GM12878 (cell line): Measurements from ENCODE around the gene GARIN5A. TPM values are rescaled to one million over a fixed set of nuclear protein-coding genes. Genes with fewer than 3 reads are reported as not detected.

Source experiments
- ATAC-seq: fragments of 200-7000 bp; cut with Tn5 transposase; 3 replicates; pipeline ENCODE4 v1.9.1; 2020; ENCODE audit warnings: mild to moderate bottlenecking, moderate library complexity
- BruUV-seq: library from RNA; stranded (reverse); fragments of 400-500 nt; replicated peaks from 2 replicates; lab custom pipeline; 2021; lab: Mats Ljungman, UMichigan
- CTCF ChIA-PET: fragments of 300-600 bp; sonication (Branson Sonifier 250); formaldehyde crosslinking; extraction: SDS; loops from one replicate; lab custom pipeline; 2021; ENCODE audit warnings: inconsistent platforms; lab: Yijun Ruan, JAX
- POLR2A ChIA-PET: fragments of 350-600 bp; formaldehyde crosslinking; extraction: SDS; loops from one replicate; lab custom pipeline; 2021; ENCODE audit warnings: inconsistent platforms; lab: Charles Lee
- RAD21 ChIA-PET: fragments of 300-600 bp; sonication (Branson Sonifier 250); formaldehyde crosslinking; loops from one replicate; lab custom pipeline; 2023; ENCODE audit warnings: antibody characterized with exemption; ENCODE audit not compliant: unreplicated experiment; lab: Charles Lee
- SMC1A ChIA-PET: fragments of 300-600 bp; sonication (Branson Sonifier 250); formaldehyde crosslinking; loops from one replicate; lab custom pipeline; 2023; ENCODE audit not compliant: unreplicated experiment, uncharacterized antibody; lab: Charles Lee
- DNase-seq: peaks from one replicate; pipeline ENCODE4 v3.0.0-alpha.2; 2011; ENCODE audit warnings: low read depth, low spot score
- FAIRE-seq: peaks from 3 replicates; lab custom pipeline; 2011; peaks lifted over from hg19 to GRCh38; lab: Jason Lieb, UNC
- H2AFZ ChIP-seq: 2 replicates; pipeline ENCODE4 v1.6.0; 2011; ENCODE audit warnings: low read depth, low read length, control low read depth; ENCODE audit not compliant: control insufficient read depth
- H3K27ac ChIP-seq: 2 replicates; pipeline ENCODE4 v1.5.1; 2011; ENCODE audit warnings: control low read depth; ENCODE audit not compliant: control insufficient read depth, insufficient read depth
- H3K27me3 ChIP-seq, 2 experiments: replicated peaks in 1 of 2; 2 replicates each; pipeline versions ENCODE4 v1.6.0 to v1.6.1; 2011; ENCODE audit warnings: low read length in 1 of 2; ENCODE audit not compliant: control insufficient read depth in 2 of 2, insufficient read depth in 2 of 2
- H3K36me3 ChIP-seq, 2 experiments: 2 replicates each; pipeline ENCODE4 v1.5.1; 2011; ENCODE audit warnings: low read length in 1 of 2; ENCODE audit not compliant: control insufficient read depth in 2 of 2, insufficient read depth in 2 of 2
- H3K4me1 ChIP-seq: 2 replicates; pipeline ENCODE4 v1.6.1; 2011; ENCODE audit warnings: mild to moderate bottlenecking, low read length, moderate library complexity, mixed read lengths; ENCODE audit not compliant: control insufficient read depth, insufficient read depth
- H3K4me2 ChIP-seq: 2 replicates; pipeline ENCODE4 v1.6.0; 2011; ENCODE audit warnings: control low read depth; ENCODE audit not compliant: control insufficient read depth, insufficient read depth
- H3K4me3 ChIP-seq: fragments of 200-600 bp; sonication (generic); 2 replicates; pipeline ENCODE4 v1.5.1; 2016
- H3K79me2 ChIP-seq: 2 replicates; pipeline ENCODE4 v1.6.0; 2011; ENCODE audit warnings: low read length; ENCODE audit not compliant: control insufficient read depth, insufficient read depth
- H3K9ac ChIP-seq: 2 replicates; pipeline ENCODE4 v1.8.0; 2011; ENCODE audit warnings: low read length, control low read depth, mixed read lengths; ENCODE audit not compliant: control insufficient read depth, insufficient read depth
- H3K9me3 ChIP-seq: replicated peaks from 3 replicates; pipeline ENCODE4 v1.5.1; 2011; ENCODE audit warnings: mild to moderate bottlenecking, low read length; ENCODE audit not compliant: control insufficient read depth, insufficient read depth
- H4K20me1 ChIP-seq: 2 replicates; pipeline ENCODE4 v1.6.0; 2011; ENCODE audit not compliant: control insufficient read depth, insufficient read depth
- BCL3 ChIP-seq: IDR thresholded peaks from 2 replicates; pipeline ENCODE4 v1.6.1; 2011; ENCODE audit warnings: borderline replicate concordance, low read depth, mild to moderate bottlenecking, moderate library complexity, low read length; ENCODE audit not compliant: insufficient read depth, poor library complexity, severe bottlenecking
- CBX5 ChIP-seq: sonication (generic); IDR thresholded peaks from 2 replicates; pipeline ENCODE4 v1.6.1; 2016; ENCODE audit warnings: low read depth, moderate library complexity, mild to moderate bottlenecking, inconsistent platforms
- CHD1 ChIP-seq: IDR thresholded peaks from 2 replicates; pipeline ENCODE4 v1.6.1; 2012; ENCODE audit warnings: low read depth, low read length, improper control_type of control experiment
- CREB1 ChIP-seq: IDR thresholded peaks from 2 replicates; pipeline ENCODE4 v1.6.1; 2012; ENCODE audit warnings: low read depth, mild to moderate bottlenecking, inconsistent platforms
- ETV6 ChIP-seq, 2 experiments: fragments of 450-650 bp in 1 of 2; IDR thresholded peaks in 1 of 2; conservative IDR thresholded peaks in 1 of 2; 2 replicates each; pipeline ENCODE4 v1.6.1; 2014; ENCODE audit warnings: antibody characterized with exemption in 1 of 2, borderline replicate concordance in 1 of 2, low read depth in 1 of 2, mild to moderate bottlenecking in 1 of 2, moderate library complexity in 1 of 2
- KAT2A ChIP-seq: conservative IDR thresholded peaks from 2 replicates; pipeline ENCODE4 v1.6.1; 2011; ENCODE audit warnings: low read depth, low read length; ENCODE audit not compliant: control insufficient read depth
- NFYA ChIP-seq: IDR thresholded peaks from 2 replicates; pipeline ENCODE4 v1.6.1; 2011; ENCODE audit warnings: low read depth, mild to moderate bottlenecking, low read length, improper control_type of control experiment, borderline replicate concordance
- POU2F2 ChIP-seq: IDR thresholded peaks from 3 replicates; pipeline ENCODE4 v1.6.1; 2011; ENCODE audit warnings: low read depth, mild to moderate bottlenecking, low read length, borderline replicate concordance
- WRNIP1 ChIP-seq: IDR thresholded peaks from 2 replicates; pipeline ENCODE4 v1.6.1; 2011; ENCODE audit warnings: low read depth, low read length, improper control_type of control experiment, borderline replicate concordance
- ZNF207 ChIP-seq: fragments of 450-650 bp; IDR thresholded peaks from 2 replicates; pipeline ENCODE4 v1.6.1; 2014; ENCODE audit warnings: antibody characterized with exemption, mild to moderate bottlenecking, borderline replicate concordance
- WGBS: methylation state at CpG from one replicate; pipeline ENCODE4 v1.1.6; 2016; ENCODE audit warnings: low lambda C conversion rate; ENCODE audit not compliant: insufficient replicate concordance, insufficient coverage; ENCODE audit errors: missing lambda C conversion rate; 5-methylcytosine and 5-hydroxymethylcytosine counted together
- in situ Hi-C: fragments of 300-500 bp; cut with MboI; formaldehyde crosslinking; loops from 9 replicates; pipeline ENCODE4 v1.14.3; 2018; ENCODE audit warnings: mixed read lengths
- intact Hi-C: fragments of 100-400 bp; cut with micrococcal nuclease; formaldehyde crosslinking; loops from one replicate; pipeline ENCODE4 v1.14.2; 2022; ENCODE audit not compliant: unreplicated experiment
- polyA plus RNA-seq, 11 experiments: library from polyadenylated mRNA; depleted of rRNA in 4 of 11; unstranded in 6 of 11; stranded (reverse) in 5 of 11; fragments of >200 nt; fragmentation: Nextera tagmentation in 4 of 11; fragmentation: Illumina TruSeq in 1 of 11; extraction: Ambion mirVana in 4 of 11; extraction: Trizol in 1 of 11; gene quantifications; 1 replicate in 1 of 11; 2 replicates in 10 of 11; pipeline versions ENCODE4 v1.2.1 to v1.2.3, GENCODE V29; 2011 to 2016; ENCODE audit warnings: inconsistent platforms in 2 of 11, missing spikeins in 2 of 11, low read depth in 1 of 11
- total RNA-seq, 4 experiments: library from RNA; depleted of rRNA in 3 of 4; stranded (reverse); fragments of >200 nt in 3 of 4; fragmentation: Illumina TruSeq in 1 of 4; extraction: Trizol in 1 of 4; gene quantifications; 2 replicates each; pipeline versions ENCODE4 v1.2.1 to v1.2.3, GENCODE V29; 2013 to 2021
- TF ChIP-seq, protein P1 (sequence below): fragments of 450-650 bp; IDR thresholded peaks from 2 replicates; pipeline ENCODE4 v1.6.1; 2016; ENCODE audit warnings: mild to moderate bottlenecking, moderate library complexity, borderline replicate concordance
- TF ChIP-seq, protein P2 (sequence below): fragments of 450-650 bp; IDR thresholded peaks from 2 replicates; pipeline ENCODE4 v1.6.1; 2017; ENCODE audit warnings: borderline replicate concordance

GARIN5A gene
- total and polyA plus RNA-seq, 10 of the 15 experiments (the other 5 are each of a cell fraction or from before 2014, with no cell fraction given), result 0.18 to 1.2 (median 0.24) TPM; not detected in 6

DNA sequence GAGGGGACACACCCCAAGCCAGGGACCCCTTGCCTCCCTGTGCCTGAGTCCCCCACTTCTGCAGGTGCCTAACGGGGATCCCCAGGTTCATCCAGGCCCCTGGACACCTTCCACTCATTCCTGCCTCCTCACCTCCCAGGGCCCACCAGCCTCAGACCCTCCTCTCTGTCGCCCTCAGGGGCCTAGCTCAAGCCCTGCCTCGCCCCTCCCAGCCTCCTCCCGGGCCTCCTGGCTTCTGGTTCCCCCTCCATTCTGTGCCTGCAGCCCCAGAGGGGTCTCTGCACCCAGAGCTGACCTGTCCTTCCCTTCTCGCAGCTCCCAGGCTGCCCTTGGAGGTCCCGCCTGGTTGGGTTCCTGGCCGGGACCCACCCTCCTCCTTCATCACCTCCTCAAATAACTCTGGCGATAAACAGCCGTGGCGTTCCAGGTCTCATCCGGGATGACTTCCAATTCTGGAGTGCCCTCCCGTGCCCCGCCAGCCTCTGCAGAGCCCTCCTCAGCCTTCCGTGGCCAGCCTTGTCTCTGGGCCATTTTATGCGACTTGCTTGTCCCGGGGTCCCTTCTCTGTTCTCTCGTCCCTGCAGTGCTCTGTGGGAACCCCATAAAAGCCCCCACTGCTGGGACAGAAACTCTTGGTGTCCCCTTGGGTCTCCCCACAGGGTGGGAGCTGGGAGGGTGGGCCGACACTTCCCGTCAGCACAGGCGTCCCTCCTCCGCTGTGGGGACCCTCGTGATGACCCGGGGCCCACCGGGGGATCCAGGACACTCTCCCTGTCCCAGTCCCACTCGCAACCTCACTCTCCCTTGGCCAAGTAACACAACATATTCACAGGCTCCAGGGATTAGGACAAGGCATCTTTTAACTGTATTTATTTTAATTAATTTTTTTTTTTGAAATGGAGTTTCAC, 25.2 kb upstream of the GARIN5A start:
- POLR2A ChIA-PET, result no interaction called here
- intact Hi-C loops, result no loop called here
- no peak overlapping the region for H3K4me2 ChIP-seq
- H3K27ac ChIP-seq, result no peak overlapping the region
- in situ Hi-C loops, result no loop called here
- no peak for ATAC-seq
- DNase-seq, result no peak
- no peak overlapping the region for H2AFZ ChIP-seq
- CTCF ChIA-PET, result no interaction called here
- H3K79me2 ChIP-seq, result no peaks in the 10 kb centered on the region
- H3K4me1 ChIP-seq, result no peaks in the 10 kb centered on the region
- SMC1A ChIA-PET, result no interaction called here
- RAD21 ChIA-PET, result no interaction called here
- H3K9me3 ChIP-seq, result no peaks in the 10 kb centered on the region
- H3K4me3 ChIP-seq, result no peak overlapping the region
- no peak overlapping the region for H3K9ac ChIP-seq
- no TSS peak for BruUV-seq
- 64% methylated on average over 24 of the region's 25 CpGs for WGBS
- H3K27me3 ChIP-seq, result no peaks in the 10 kb centered on the region
- no peak for FAIRE-seq
- H4K20me1 ChIP-seq, result no peaks in the 10 kb centered on the region
- H3K36me3 ChIP-seq, result no peaks in the 10 kb centered on the region
- TF ChIP-seq CHD1 (no peak), WRNIP1 (no peak), ZNF207 (no peak), POU2F2 (no peak), NFYA (no peak), BCL3 (no peak), KAT2A (no peak), ETV6 (conservative IDR thresholded peaks at IDR 0.05 in 1 of 2, IDR thresholded peaks at IDR 0.05 in 1 of 2; ENCODE audit: borderline replicate concordance in 1 of 2, low read depth in 1 of 2) (no peak), CREB1 (no peak), CBX5 (no peak)
- TF ChIP-seq, protein P1, sequence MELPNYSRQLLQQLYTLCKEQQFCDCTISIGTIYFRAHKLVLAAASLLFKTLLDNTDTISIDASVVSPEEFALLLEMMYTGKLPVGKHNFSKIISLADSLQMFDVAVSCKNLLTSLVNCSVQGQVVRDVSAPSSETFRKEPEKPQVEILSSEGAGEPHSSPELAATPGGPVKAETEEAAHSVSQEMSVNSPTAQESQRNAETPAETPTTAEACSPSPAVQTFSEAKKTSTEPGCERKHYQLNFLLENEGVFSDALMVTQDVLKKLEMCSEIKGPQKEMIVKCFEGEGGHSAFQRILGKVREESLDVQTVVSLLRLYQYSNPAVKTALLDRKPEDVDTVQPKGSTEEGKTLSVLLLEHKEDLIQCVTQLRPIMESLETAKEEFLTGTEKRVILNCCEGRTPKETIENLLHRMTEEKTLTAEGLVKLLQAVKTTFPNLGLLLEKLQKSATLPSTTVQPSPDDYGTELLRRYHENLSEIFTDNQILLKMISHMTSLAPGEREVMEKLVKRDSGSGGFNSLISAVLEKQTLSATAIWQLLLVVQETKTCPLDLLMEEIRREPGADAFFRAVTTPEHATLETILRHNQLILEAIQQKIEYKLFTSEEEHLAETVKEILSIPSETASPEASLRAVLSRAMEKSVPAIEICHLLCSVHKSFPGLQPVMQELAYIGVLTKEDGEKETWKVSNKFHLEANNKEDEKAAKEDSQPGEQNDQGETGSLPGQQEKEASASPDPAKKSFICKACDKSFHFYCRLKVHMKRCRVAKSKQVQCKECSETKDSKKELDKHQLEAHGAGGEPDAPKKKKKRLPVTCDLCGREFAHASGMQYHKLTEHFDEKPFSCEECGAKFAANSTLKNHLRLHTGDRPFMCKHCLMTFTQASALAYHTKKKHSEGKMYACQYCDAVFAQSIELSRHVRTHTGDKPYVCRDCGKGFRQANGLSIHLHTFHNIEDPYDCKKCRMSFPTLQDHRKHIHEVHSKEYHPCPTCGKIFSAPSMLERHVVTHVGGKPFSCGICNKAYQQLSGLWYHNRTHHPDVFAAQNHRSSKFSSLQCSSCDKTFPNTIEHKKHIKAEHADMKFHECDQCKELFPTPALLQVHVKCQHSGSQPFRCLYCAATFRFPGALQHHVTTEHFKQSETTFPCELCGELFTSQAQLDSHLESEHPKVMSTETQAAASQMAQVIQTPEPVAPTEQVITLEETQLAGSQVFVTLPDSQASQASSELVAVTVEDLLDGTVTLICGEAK, result no peak
- TF ChIP-seq, protein P2, sequence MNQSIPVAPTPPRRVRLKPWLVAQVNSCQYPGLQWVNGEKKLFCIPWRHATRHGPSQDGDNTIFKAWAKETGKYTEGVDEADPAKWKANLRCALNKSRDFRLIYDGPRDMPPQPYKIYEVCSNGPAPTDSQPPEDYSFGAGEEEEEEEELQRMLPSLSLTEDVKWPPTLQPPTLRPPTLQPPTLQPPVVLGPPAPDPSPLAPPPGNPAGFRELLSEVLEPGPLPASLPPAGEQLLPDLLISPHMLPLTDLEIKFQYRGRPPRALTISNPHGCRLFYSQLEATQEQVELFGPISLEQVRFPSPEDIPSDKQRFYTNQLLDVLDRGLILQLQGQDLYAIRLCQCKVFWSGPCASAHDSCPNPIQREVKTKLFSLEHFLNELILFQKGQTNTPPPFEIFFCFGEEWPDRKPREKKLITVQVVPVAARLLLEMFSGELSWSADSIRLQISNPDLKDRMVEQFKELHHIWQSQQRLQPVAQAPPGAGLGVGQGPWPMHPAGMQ, result no peak
